HG02870 (cell line): ENCODE data around the gene PSAT1.
"Not testable (repeated sequence)": the region's sequence is repeated elsewhere in the genome, so short reads cannot be mapped to it uniquely, and the experiment has no call there.

Experiments
- ATAC-seq: cut with Tn5 transposase; IDR thresholded peaks from one replicate; pipeline ENCODE4 v1.9.1; 2021; ENCODE audit warnings: mild to moderate bottlenecking, moderate library complexity; ENCODE audit not compliant: unreplicated experiment

Gene PSAT1

GRCh38 chr9:78296893-78297671 is at the start of gene PSAT1:
Gene PSAT1, plus strand, starts transcription at chr9:78297125. Its CDS starts 86 bp downstream, at chr9:78297211.
- ATAC-seq: peak; percentile 98

GRCh38 chr9:78248635-78249034 is 48.3 kb upstream of the PSAT1 start:
- ATAC-seq: no peak

- ATAC-seq: no peak
Observed at GRCh38 chr9:78249542-78249941, 47.4 kb upstream of the PSAT1 start.

GRCh38 chr9:78252616-78253015 is 44.3 kb upstream of the PSAT1 start:
- ATAC-seq: no peak

GRCh38 chr9:78253285-78253684 is 43.6 kb upstream of the PSAT1 start:
- no peak for ATAC-seq

GRCh38 chr9:78261403-78262001 is 35.4 kb upstream of the PSAT1 start:
- peak; percentile 56 for ATAC-seq

- ATAC-seq: no peak
Observed at GRCh38 chr9:78262655-78263054, 34.3 kb upstream of the PSAT1 start.

GRCh38 chr9:78267889-78268288 is 29.0 kb upstream of the PSAT1 start:
- ATAC-seq: no peak

- no peak for ATAC-seq
Observed at GRCh38 chr9:78269784-78270183, 27.1 kb upstream of the PSAT1 start.

GRCh38 chr9:78272307-78272706 is 24.6 kb upstream of the PSAT1 start:
- no peak for ATAC-seq

GRCh38 chr9:78273761-78274160 is 23.2 kb upstream of the PSAT1 start:
- no peak for ATAC-seq

GRCh38 chr9:78278177-78278777 is 18.6 kb upstream of the PSAT1 start:
- no peak for ATAC-seq

GRCh38 chr9:78278801-78279200 is 18.1 kb upstream of the PSAT1 start:
- ATAC-seq: no peak

- ATAC-seq: no peak
Observed at GRCh38 chr9:78280982-78281668, 15.8 kb upstream of the PSAT1 start.

- ATAC-seq: not testable (repeated sequence)
Observed at GRCh38 chr9:78284181-78284580, 12.7 kb upstream of the PSAT1 start.

GRCh38 chr9:78286125-78286524 is 10.8 kb upstream of the PSAT1 start:
- ATAC-seq: no peak

GRCh38 chr9:78286946-78287388 is 10.0 kb upstream of the PSAT1 start:
- no peak for ATAC-seq

- ATAC-seq: no peak
Observed at GRCh38 chr9:78288214-78288892, 8.6 kb upstream of the PSAT1 start.

GRCh38 chr9:78289474-78289873 is 7.5 kb upstream of the PSAT1 start:
- no peak for ATAC-seq

- no peak for ATAC-seq
Observed at GRCh38 chr9:78291240-78291925, 5.5 kb upstream of the PSAT1 start.
